ENCODE results near the gene ZNF148. TPM values are rescaled to one million over a fixed set of nuclear protein-coding genes. Genes with fewer than 3 reads are reported as not detected.

ZNF148 gene
- total RNA-seq, 1 experiment from 2014 or later: 55.8 TPM

DNA sequence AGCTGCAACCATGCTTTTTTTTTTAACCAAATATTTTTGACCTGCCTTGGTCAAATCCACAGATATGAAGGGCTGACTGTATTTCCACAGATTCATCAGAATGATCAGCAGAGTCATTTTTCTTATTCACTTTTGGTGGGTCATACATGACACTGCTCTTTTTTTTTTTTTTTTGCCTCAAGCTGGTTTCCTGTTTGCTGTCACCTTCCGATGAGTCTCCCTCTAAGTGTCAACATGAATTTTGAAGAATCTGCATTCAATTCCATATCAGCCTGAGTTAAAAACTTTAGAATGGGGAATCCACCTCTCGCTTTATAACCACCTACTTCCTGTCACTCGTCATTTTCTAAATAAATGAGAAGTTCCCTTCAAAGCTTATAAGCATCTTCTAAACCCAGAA, 160.4 kb downstream of the ZNF148 start:
- ATAC-seq: no peak
- no peaks in the 10 kb centered on the region for H3K36me3 ChIP-seq (ENCODE audit: control insufficient read depth, insufficient read depth, low read length)
- no TSS peak for BruUV-seq (replicated peaks)
- no peak for TF ChIP-seq REST (IDR thresholded peaks at IDR 0.05; ENCODE audit: insufficient read depth in 1 of 2, low read depth in 2 of 2, low read length in 1 of 2)
- TF ChIP-seq POLR2AphosphoS5 (IDR thresholded peaks at IDR 0.05; ENCODE audit: low read depth, low read length): no peak
- TF ChIP-seq SIN3A (IDR thresholded peaks at IDR 0.05; ENCODE audit: borderline replicate concordance, insufficient read depth, low read depth, low read length): no peak
- TF ChIP-seq TCF7L2 (IDR thresholded peaks at IDR 0.05; ENCODE audit: low read depth, low read length): no peak
- no peak for TF ChIP-seq CTCF (IDR thresholded peaks at IDR 0.05)
- intact Hi-C loops (cut with micrococcal nuclease; ENCODE audit: unreplicated experiment): no loop called here
- POLR2A ChIA-PET: no interaction called here
- CTCF ChIA-PET: interaction anchor here (0.6 kb wide), 1 partner anchor 220 kb away, joined by 3 read pairs; no protein-coding TSS in a partner anchor
- H3K27ac ChIP-seq (ENCODE audit: low read length): no peak overlapping the region
- no peak for DNase-seq (ENCODE audit: low read depth, low spot score)
- H3K4me3 ChIP-seq (ENCODE audit: low read depth in 2 of 2, low read length in 2 of 2): no peak overlapping the region
- H3K9me3 ChIP-seq (ENCODE audit: control insufficient read depth, insufficient read depth, low read depth, low read length): no peaks in the 10 kb centered on the region
- H3K27me3 ChIP-seq (ENCODE audit: control insufficient read depth, insufficient read depth, low read length): peaks cover 4% of the 10 kb centered on the region
- in situ Hi-C loops (cut with HindIII; ENCODE audit: low pct_unique_long_range_greater_than_20kb, low sequenced_read_pairs): no loop called here
- H3K4me1 ChIP-seq (ENCODE audit: control insufficient read depth, insufficient read depth, low read length): no peaks in the 10 kb centered on the region

- DNase-seq (ENCODE audit: low read depth, low spot score) (no peak), ATAC-seq (no peak)
- ChIA-PET POLR2A (no interaction called here), CTCF (no interaction called here)
- Histone ChIP-seq H3K4me1 (ENCODE audit: control insufficient read depth, insufficient read depth, low read length) (no peaks in the 10 kb centered on the region), H3K4me3 (ENCODE audit: low read depth in 2 of 2, low read length in 2 of 2) (no peak overlapping the region), H3K27ac (ENCODE audit: low read length) (no peak overlapping the region), H3K9me3 (ENCODE audit: control insufficient read depth, insufficient read depth, low read depth, low read length) (no peaks in the 10 kb centered on the region), H3K36me3 (ENCODE audit: control insufficient read depth, insufficient read depth, low read length) (no peaks in the 10 kb centered on the region), H3K27me3 (ENCODE audit: control insufficient read depth, insufficient read depth, low read length) (peaks cover 4% of the 10 kb centered on the region)
- TF ChIP-seq SIN3A (IDR thresholded peaks at IDR 0.05; ENCODE audit: borderline replicate concordance, insufficient read depth, low read depth, low read length) (no peak), REST (IDR thresholded peaks at IDR 0.05; ENCODE audit: insufficient read depth in 1 of 2, low read depth in 2 of 2, low read length in 1 of 2) (no peak), CTCF (IDR thresholded peaks at IDR 0.05) (no peak), POLR2AphosphoS5 (IDR thresholded peaks at IDR 0.05; ENCODE audit: low read depth, low read length) (no peak), TCF7L2 (IDR thresholded peaks at IDR 0.05; ENCODE audit: low read depth, low read length) (no peak)
- BruUV-seq (replicated peaks): no TSS peak
- in situ Hi-C loops (cut with HindIII; ENCODE audit: low pct_unique_long_range_greater_than_20kb, low sequenced_read_pairs): no loop called here
- intact Hi-C loops (cut with micrococcal nuclease; ENCODE audit: unreplicated experiment): no loop called here
Measured at GRCh38 chr3:125213946-125214542, 161.1 kb downstream of the ZNF148 start.
